ENCODE data around the gene SDC1.

Gene SDC1

DNA sequence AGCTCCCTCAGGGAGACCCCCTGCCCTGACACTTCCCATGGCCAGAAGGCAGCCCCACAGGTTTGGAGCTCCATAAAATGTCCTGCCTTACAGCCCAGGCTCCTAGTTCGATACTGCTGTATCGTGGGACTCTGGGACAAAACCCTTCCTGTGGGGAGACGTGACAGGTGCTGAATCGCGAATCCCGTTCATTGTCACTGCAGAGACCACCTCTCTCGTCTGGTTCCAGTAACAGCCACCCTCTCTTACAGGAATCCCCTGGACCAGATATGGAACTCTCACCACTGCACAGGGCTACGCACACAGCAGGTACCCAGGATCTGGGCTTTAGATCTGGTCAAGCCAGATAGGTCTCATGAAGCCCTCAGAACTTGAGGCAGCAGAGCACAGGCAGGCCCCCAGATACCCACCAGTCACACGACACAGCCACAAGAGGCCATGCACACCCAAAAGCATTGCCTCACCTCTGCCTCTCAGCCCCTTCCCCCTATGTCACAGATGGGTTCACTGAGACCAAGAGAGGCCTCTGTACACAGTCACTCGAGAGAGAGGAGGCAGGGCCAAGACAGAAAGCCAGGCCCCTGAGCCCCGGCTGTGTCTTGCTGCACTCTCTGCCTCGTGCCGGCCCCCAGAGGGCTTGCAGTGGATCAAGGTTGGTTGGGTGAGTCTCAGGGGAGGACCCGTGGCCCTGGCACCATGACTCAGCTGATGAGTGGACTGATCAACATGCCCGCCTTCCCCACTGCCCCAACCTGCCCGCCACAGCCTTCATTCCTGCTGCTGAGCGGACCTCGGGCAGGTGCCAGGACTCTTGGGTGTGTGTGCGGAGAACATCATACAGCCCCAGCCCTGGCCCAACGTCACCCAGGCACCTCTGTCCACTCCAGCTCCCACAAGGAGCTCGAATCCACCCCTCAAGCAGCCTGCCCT is 7.6 kb downstream of the SDC1 start:
- Histone ChIP-seq H3K27ac (no peak overlapping the region), H3K4me3 (no peak overlapping the region)
- no peak for DNase-seq (ENCODE audit: low spot score)
- TF ChIP-seq, protein P1, sequence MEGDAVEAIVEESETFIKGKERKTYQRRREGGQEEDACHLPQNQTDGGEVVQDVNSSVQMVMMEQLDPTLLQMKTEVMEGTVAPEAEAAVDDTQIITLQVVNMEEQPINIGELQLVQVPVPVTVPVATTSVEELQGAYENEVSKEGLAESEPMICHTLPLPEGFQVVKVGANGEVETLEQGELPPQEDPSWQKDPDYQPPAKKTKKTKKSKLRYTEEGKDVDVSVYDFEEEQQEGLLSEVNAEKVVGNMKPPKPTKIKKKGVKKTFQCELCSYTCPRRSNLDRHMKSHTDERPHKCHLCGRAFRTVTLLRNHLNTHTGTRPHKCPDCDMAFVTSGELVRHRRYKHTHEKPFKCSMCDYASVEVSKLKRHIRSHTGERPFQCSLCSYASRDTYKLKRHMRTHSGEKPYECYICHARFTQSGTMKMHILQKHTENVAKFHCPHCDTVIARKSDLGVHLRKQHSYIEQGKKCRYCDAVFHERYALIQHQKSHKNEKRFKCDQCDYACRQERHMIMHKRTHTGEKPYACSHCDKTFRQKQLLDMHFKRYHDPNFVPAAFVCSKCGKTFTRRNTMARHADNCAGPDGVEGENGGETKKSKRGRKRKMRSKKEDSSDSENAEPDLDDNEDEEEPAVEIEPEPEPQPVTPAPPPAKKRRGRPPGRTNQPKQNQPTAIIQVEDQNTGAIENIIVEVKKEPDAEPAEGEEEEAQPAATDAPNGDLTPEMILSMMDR (IDR thresholded peaks at IDR 0.05): no peak

DNA sequence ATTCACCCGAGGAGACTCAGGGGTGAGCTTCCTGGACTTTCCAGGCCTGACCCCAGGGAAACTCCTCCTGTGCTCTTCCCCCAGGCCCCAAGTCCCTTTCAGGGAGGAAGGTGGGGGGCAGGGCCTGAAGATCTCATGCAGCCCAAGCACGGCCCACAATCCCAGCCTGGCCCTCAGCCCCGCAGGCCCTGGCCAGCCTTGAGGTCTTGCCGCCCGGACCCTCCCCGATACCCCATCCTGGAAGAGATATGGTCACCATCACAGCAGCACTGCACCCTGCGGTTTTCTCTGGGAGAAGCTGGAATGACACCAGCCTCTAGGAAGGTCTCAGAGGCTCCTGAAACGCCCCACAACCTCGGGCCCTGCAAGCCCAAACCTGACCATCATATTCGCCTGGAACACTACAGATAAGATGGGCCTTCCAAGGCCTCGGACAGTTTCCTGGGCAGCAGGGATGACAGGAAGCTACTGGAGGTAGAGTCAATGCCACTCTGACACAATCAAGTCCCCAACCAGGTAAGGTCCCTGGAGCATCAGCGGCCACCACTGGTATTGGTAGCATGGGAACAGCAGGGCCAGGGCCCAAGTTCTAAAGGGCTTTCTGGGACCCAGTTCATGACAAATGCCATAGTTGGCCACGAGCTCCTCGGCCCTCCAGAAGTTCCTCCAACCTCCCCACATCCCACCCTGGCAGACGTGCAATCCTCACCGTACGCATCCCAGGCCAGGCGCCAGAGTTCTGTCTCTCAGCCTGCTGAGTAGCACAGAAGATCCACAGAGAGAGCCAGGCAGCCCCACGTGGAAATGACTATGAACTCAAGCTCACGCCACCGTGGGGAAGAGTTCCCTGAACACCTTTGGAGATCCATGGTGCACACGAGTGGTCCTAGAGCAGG is 8.6 kb downstream of the SDC1 start:
- Histone ChIP-seq H3K4me3 (no peak overlapping the region), H3K27ac (no peak overlapping the region)
- DNase-seq (ENCODE audit: low spot score): no peak
- TF ChIP-seq, protein P1 (IDR thresholded peaks at IDR 0.05): no peak

GRCh38 chr2:20215183-20216040 is 9.5 kb downstream of the SDC1 start:
- TF ChIP-seq, protein P1 (IDR thresholded peaks at IDR 0.05): no peak
- H3K4me3 ChIP-seq: no peak overlapping the region
- no peak for DNase-seq (ENCODE audit: low spot score)
- no peak overlapping the region for H3K27ac ChIP-seq

GRCh38 chr2:20214566-20215182 is 10.3 kb downstream of the SDC1 start:
- H3K27ac ChIP-seq: no peak overlapping the region
- H3K4me3 ChIP-seq: no peak overlapping the region
- TF ChIP-seq, protein P1 (IDR thresholded peaks at IDR 0.05): no peak
- DNase-seq (ENCODE audit: low spot score): no peak

- H3K27ac ChIP-seq: no peak overlapping the region
- TF ChIP-seq, protein P1 (IDR thresholded peaks at IDR 0.05): no peak
- DNase-seq (ENCODE audit: low spot score): no peak
- H3K4me3 ChIP-seq: no peak overlapping the region
Measured at GRCh38 chr2:20213651-20214565, 11.0 kb downstream of the SDC1 start.
